ENCODE results near the gene SLC2A5. TPM values are rescaled to one million over a fixed set of nuclear protein-coding genes. Genes with fewer than 3 reads are reported as not detected.

SLC2A5 gene
- total RNA-seq, 4 donors from 2014 or later: 1.9 to 10.5 (median 4.5) TPM

DNA sequence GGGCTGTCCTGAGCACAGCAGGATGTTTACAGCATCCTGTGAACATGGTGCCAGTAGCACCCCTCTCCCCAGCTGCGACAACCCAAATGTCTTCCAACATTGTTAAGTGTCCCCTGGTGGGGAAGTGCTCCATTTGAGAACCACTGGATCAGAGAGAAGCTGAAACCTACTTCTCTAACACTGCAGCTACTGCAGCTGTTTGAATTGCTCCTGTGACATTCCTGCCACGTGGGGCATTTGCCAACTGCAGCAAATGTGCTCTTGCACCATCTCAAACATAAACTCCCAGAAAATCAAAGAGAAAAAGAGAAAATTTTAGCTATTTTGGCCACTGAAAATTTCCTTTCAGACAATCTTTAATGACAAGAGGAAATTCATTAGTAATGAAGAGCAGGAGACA, 11.0 kb downstream of the SLC2A5 start:
- TF ChIP-seq, protein P1, sequence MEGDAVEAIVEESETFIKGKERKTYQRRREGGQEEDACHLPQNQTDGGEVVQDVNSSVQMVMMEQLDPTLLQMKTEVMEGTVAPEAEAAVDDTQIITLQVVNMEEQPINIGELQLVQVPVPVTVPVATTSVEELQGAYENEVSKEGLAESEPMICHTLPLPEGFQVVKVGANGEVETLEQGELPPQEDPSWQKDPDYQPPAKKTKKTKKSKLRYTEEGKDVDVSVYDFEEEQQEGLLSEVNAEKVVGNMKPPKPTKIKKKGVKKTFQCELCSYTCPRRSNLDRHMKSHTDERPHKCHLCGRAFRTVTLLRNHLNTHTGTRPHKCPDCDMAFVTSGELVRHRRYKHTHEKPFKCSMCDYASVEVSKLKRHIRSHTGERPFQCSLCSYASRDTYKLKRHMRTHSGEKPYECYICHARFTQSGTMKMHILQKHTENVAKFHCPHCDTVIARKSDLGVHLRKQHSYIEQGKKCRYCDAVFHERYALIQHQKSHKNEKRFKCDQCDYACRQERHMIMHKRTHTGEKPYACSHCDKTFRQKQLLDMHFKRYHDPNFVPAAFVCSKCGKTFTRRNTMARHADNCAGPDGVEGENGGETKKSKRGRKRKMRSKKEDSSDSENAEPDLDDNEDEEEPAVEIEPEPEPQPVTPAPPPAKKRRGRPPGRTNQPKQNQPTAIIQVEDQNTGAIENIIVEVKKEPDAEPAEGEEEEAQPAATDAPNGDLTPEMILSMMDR (IDR thresholded peaks at IDR 0.05; ENCODE audit: low read depth): no peak

- TF ChIP-seq, protein P1 (IDR thresholded peaks at IDR 0.05; ENCODE audit: low read depth): no peak
Measured at GRCh38 chr1:9057851-9058250, 11.6 kb downstream of the SLC2A5 start.

DNA sequence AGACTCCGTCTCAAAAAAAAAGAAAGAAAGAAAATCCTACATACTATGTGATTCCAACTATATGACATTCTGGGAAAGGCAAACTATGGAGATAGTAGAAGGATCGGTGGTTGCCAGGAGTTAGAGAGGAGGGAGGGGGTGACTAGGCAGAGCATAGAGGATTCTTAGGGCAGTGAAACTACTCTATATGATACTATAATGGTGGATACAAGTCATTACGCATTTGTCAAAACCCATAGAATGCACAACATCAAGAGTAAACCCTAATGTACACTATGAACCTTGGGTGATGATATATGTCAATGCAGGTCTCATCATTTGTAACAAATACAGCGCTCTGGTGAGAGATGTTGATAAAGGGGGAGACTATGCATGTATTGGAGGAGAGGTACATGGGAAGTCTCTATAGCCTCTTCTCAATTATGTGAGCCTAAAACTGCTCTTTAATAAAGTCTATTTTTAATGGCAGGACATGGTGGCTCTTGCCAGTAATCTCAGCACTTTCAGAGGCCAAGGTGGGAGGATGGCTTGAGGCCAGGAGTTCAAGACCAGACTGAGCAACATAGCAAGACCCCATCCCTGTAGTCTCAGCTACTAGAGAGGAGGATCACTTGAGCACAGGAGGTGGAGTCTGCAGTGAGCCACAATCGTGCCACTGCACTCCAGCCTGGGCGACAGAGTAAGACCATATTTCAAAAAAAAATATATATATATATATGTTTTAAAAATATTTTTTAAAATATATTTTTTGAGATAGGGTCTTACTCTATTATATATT, 17.0 kb downstream of the SLC2A5 start:
- TF ChIP-seq, protein P1 (IDR thresholded peaks at IDR 0.05; ENCODE audit: low read depth): no peak

- TF ChIP-seq, protein P1 (IDR thresholded peaks at IDR 0.05; ENCODE audit: low read depth): no peak
Measured at GRCh38 chr1:9051379-9051778, 18.1 kb downstream of the SLC2A5 start.

- TF ChIP-seq, protein P1 (IDR thresholded peaks at IDR 0.05; ENCODE audit: low read depth): no peak
Measured at GRCh38 chr1:9050803-9051202, 18.6 kb downstream of the SLC2A5 start.

- TF ChIP-seq, protein P1 (IDR thresholded peaks at IDR 0.05; ENCODE audit: low read depth): no peak
Measured at GRCh38 chr1:9048551-9048950, 20.9 kb downstream of the SLC2A5 start.

DNA sequence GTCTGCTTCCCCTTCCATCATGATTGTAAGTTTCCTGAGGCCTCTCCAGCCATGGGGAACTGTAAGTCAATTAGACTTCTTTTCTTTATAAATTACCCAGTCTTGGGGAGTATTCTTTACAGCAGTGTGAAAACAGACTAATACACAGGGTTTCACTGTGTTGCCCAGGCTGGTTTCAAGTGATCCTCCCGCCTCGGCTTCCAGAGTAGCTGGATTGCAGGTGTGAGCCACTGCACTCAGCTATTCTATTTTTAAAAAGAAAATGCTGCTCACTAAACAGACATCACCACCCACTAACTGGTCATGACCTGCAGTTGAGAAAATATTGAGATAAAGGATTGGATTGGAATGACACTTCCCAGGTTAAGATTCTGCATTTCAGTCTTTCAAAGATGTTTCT, 22.4 kb downstream of the SLC2A5 start:
- TF ChIP-seq, protein P1 (IDR thresholded peaks at IDR 0.05; ENCODE audit: low read depth): no peak
